Suprapubic skin (tissue), 4 donors: ENCODE measurements around the gene ING3. TPM values are rescaled to one million over a fixed set of nuclear protein-coding genes. Genes with fewer than 3 reads are reported as not detected.

Experiments used
- DNase-seq, 2 donors: peaks; one replicate each; pipeline ENCODE4 v3.0.0-alpha.2; 2019; ENCODE audit warnings: low spot score in 2 of 2
- H3K27ac ChIP-seq: fragments of 200-600 bp; sonication (generic); one replicate; pipeline ENCODE4 v1.5.1; 2019
- H3K27me3 ChIP-seq: fragments of 200-600 bp; sonication (generic); one replicate; pipeline ENCODE4 v1.5.1; 2019
- H3K36me3 ChIP-seq: fragments of 200-600 bp; sonication (generic); one replicate; pipeline ENCODE4 v1.5.1; 2019
- H3K4me1 ChIP-seq: fragments of 200-600 bp; sonication (generic); one replicate; pipeline ENCODE4 v1.5.1; 2019
- H3K4me3 ChIP-seq: fragments of 200-600 bp; sonication (generic); one replicate; pipeline ENCODE4 v1.5.1; 2019; ENCODE audit warnings: mild to moderate bottlenecking
- H3K9me3 ChIP-seq: fragments of 200-600 bp; sonication (generic); one replicate; pipeline ENCODE4 v1.5.1; 2019
- EP300 ChIP-seq: sonication (generic); formaldehyde crosslinking; IDR thresholded peaks from one replicate; pipeline ENCODE4 v1.6.1; 2017; ENCODE audit warnings: antibody characterized with exemption
- POLR2A ChIP-seq, 2 donors: fragments of 450-650 bp; IDR thresholded peaks; one replicate each; pipeline ENCODE4 v1.6.1; 2017; ENCODE audit warnings: antibody characterized with exemption in 2 of 2, mild to moderate bottlenecking in 2 of 2, moderate library complexity in 2 of 2
- POLR2AphosphoS5 ChIP-seq, 3 donors: sonication (generic); formaldehyde crosslinking; IDR thresholded peaks; one replicate each; pipeline ENCODE4 v1.6.1; 2017; ENCODE audit warnings: antibody characterized with exemption in 3 of 3
- WGBS: methylation state at CpG from one replicate; pipeline ENCODE4 v1.1.5; 2018; 5-methylcytosine and 5-hydroxymethylcytosine counted together
- total RNA-seq, 4 donors: library from RNA; depleted of rRNA; stranded (reverse); fragments of >200 nt; gene quantifications; one replicate each; pipeline ENCODE4 v1.1.0, GENCODE V29; 2016
- TF ChIP-seq, protein P1 (sequence below), 2 donors: fragments of 200-600 bp in 1 of 2; fragments of 450-650 bp in 1 of 2; sonication (generic) in 1 of 2; IDR thresholded peaks; one replicate each; pipeline ENCODE4 v1.5.1; 2016 to 2019; ENCODE audit warnings: antibody characterized with exemption in 2 of 2, mild to moderate bottlenecking in 1 of 2, moderate library complexity in 1 of 2

The ING3 gene
- total RNA-seq, 4 donors from 2014 or later: 12.6 to 17.8 (median 16.2) TPM

DNA sequence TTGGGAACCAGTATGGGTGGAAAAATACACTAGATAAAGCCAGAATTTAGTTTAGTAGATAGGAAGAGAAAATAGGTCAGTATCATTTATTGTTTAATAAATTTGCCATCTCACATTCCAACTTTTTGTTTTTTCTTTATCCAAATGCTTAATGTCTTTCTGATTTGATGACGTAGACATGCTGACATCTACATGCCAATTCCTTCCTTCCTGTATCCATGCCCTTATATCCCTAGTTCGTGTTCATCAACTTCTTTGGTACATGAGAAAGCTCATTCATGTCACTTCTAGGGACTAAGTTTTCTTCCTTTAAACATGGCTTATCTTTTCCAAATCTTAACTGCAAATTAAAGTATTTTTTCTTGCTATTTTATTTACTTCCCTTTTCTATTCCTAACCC lies 30.5 kb upstream of the ING3 start:
- no peak overlapping the region for H3K27ac ChIP-seq
- DNase-seq: no peak
- no peaks in the 10 kb centered on the region for H3K27me3 ChIP-seq
- no peaks in the 10 kb centered on the region for H3K9me3 ChIP-seq
- no peak overlapping the region for H3K4me3 ChIP-seq
- WGBS: 48% methylated on average over 2 of the region's 2 CpGs
- no peak for TF ChIP-seq POLR2AphosphoS5 (IDR thresholded peaks at IDR 0.05)
- TF ChIP-seq, protein P1, sequence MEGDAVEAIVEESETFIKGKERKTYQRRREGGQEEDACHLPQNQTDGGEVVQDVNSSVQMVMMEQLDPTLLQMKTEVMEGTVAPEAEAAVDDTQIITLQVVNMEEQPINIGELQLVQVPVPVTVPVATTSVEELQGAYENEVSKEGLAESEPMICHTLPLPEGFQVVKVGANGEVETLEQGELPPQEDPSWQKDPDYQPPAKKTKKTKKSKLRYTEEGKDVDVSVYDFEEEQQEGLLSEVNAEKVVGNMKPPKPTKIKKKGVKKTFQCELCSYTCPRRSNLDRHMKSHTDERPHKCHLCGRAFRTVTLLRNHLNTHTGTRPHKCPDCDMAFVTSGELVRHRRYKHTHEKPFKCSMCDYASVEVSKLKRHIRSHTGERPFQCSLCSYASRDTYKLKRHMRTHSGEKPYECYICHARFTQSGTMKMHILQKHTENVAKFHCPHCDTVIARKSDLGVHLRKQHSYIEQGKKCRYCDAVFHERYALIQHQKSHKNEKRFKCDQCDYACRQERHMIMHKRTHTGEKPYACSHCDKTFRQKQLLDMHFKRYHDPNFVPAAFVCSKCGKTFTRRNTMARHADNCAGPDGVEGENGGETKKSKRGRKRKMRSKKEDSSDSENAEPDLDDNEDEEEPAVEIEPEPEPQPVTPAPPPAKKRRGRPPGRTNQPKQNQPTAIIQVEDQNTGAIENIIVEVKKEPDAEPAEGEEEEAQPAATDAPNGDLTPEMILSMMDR (IDR thresholded peaks at IDR 0.05): no peak
- TF ChIP-seq EP300: no peak
- no peak for TF ChIP-seq POLR2A (IDR thresholded peaks at IDR 0.05)
- H3K36me3 ChIP-seq: no peaks in the 10 kb centered on the region
- H3K4me1 ChIP-seq: no peaks in the 10 kb centered on the region

DNA sequence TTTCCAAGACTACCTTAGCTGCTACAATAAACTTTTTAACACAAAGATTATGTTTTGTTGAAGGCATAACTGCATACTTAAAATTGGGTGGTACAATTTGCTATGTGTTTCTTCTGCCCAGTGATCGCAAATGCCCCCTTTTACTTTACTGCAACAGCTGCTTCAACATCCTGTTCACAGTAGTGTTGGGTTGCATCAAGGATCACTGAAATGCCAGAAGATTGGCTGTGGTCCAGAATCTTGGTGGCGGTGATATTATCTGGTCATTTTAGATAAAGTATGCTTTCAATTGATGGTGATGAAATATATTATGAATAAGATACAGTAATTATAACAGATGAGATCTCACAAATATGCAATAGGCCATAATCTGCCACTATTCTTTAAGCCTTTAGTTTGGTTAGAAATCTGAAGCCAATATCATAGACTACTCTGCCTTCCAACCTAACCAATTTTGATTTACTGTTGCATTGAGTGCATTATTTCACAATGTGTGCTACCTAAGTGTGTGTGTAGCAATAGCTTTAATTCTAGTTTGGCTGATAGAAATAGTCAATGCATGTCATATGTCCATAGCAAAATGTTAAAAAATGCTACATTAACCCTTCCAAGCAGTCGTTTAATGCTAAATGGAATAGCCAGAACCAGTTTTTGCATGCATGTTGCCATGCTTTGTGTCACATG lies 29.8 kb upstream of the ING3 start:
- DNase-seq: no peak
- Histone ChIP-seq H3K4me3 (no peak overlapping the region), H3K4me1 (no peaks in the 10 kb centered on the region), H3K9me3 (no peaks in the 10 kb centered on the region), H3K36me3 (no peaks in the 10 kb centered on the region), H3K27ac (no peak overlapping the region), H3K27me3 (no peaks in the 10 kb centered on the region)
- no peak for TF ChIP-seq EP300
- TF ChIP-seq, protein P1 (IDR thresholded peaks at IDR 0.05): no peak
- no peak for TF ChIP-seq POLR2AphosphoS5 (IDR thresholded peaks at IDR 0.05)
- no peak for TF ChIP-seq POLR2A (IDR thresholded peaks at IDR 0.05)
- WGBS: 83% methylated on average over 3 of the region's 3 CpGs

DNA sequence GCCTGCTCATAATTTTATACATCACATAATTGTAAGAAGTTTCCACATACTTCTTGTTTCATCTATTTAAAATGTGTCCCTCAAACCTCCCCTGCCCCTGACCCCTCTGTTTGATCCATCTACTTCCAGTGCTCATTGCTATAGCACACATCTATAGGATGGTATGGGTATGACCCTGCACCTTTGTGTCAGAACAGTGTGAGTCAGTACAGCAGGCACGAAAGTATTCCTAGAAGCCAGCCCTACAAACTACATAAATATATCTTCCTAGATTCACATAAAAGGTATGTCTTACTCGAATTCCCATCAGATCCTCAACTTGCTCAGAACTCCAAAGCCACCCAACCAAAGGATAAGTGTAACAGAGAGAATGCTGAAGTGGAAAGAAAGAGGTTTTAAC lies 25.7 kb upstream of the ING3 start:
- no peaks in the 10 kb centered on the region for H3K27me3 ChIP-seq
- WGBS: 75% methylated on average over 2 of the region's 2 CpGs
- no peaks in the 10 kb centered on the region for H3K36me3 ChIP-seq
- TF ChIP-seq POLR2AphosphoS5 (IDR thresholded peaks at IDR 0.05) (no peak), POLR2A (IDR thresholded peaks at IDR 0.05) (no peak), EP300 (no peak)
- TF ChIP-seq, protein P1 (IDR thresholded peaks at IDR 0.05): no peak
- H3K9me3 ChIP-seq: no peaks in the 10 kb centered on the region
- H3K4me1 ChIP-seq: no peaks in the 10 kb centered on the region
- DNase-seq: no peak
- no peak overlapping the region for H3K27ac ChIP-seq
- no peak overlapping the region for H3K4me3 ChIP-seq

DNA sequence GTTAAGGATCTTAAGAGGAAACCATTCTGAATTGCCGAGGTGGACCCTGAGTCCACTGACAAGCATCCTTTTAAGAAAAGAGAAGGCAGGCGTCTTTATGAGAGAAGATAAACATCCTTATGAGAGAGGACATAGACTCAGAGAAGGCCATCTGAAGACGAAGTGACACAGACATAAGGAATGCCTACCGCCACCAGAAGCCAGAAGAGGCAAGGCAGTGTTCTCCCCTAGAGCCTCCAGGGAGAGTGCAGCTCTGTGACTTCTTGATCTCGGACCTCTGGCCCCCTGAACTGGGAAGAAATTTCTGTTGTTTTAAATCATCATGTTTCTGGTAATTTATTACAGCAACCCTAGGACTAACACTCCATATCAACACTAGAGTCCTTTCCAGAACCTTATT lies 25.2 kb upstream of the ING3 start:
- H3K4me1 ChIP-seq: no peaks in the 10 kb centered on the region
- no peak for DNase-seq
- TF ChIP-seq POLR2A (IDR thresholded peaks at IDR 0.05) (no peak), EP300 (no peak), POLR2AphosphoS5 (IDR thresholded peaks at IDR 0.05) (no peak)
- TF ChIP-seq, protein P1 (IDR thresholded peaks at IDR 0.05): no peak
- no peaks in the 10 kb centered on the region for H3K36me3 ChIP-seq
- H3K9me3 ChIP-seq: no peaks in the 10 kb centered on the region
- H3K27ac ChIP-seq: no peak overlapping the region
- no peak overlapping the region for H3K4me3 ChIP-seq
- H3K27me3 ChIP-seq: no peaks in the 10 kb centered on the region
- 89% methylated on average over 5 of the region's 5 CpGs for WGBS

DNA sequence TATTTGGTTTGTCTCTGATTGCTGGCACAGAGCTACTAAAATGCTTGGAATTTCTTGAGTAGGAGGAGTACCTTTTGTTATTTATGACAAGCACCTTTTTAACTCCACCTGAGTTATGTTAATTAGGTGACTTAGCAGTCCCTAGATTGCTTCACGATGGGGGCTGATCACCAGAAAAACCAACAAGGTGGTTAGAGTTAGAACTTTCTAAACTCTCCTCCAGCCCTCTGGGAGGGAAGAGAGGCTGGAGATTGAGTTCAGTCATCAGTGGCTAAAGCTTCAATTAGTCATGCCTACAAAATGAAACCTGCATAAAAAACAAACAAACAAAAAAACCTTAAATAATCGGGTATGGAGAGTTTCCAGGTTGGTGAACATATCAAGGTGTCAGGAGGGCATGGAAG lies 23.6 kb upstream of the ING3 start:
- Histone ChIP-seq H3K27ac (no peak overlapping the region), H3K4me3 (no peak overlapping the region), H3K9me3 (no peaks in the 10 kb centered on the region), H3K36me3 (no peaks in the 10 kb centered on the region), H3K4me1 (no peaks in the 10 kb centered on the region), H3K27me3 (no peaks in the 10 kb centered on the region)
- TF ChIP-seq EP300 (no peak), POLR2A (IDR thresholded peaks at IDR 0.05) (no peak), POLR2AphosphoS5 (IDR thresholded peaks at IDR 0.05) (no peak)
- TF ChIP-seq, protein P1 (IDR thresholded peaks at IDR 0.05): no peak
- no peak for DNase-seq
- WGBS: 39% methylated on average over 2 of the region's 2 CpGs
